GM20431 (cell line): ENCODE measurements around the gene SPTLC3.

Experiments used
- in situ Hi-C: fragments of 300-500 bp; cut with MseI, MboI; formaldehyde crosslinking; loops from one replicate; pipeline ENCODE4 v1.15.0; 2020; ENCODE audit warnings: low sequenced_read_pairs; ENCODE audit not compliant: unreplicated experiment

SPTLC3 gene

GRCh38 chr20:13121840-13122515, 113.2 kb downstream of the SPTLC3 start:
- in situ Hi-C loops, result loop anchor here (25.0 kb wide), 2 partner anchors 160 to 415 kb away; no protein-coding TSS in a partner anchor

DNA sequence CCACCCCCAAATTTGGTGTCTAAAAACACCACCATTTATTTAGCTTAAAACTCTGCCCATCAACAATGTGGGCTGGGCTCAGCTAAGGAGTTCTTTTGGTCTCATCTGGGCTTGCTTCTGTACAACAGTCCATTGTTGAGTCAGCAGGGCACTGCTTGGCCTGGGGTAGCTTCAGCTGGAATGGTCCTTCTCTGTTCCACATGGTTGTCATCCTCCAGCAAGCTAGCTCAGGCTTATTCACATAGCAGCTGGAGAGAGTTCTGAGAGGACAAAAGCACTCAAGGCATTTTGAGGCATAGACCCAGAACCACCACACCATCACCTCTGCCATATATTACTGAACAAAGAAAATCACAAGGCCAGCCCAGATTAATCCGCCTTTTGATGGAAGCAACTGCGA, 116.7 kb downstream of the SPTLC3 start:
- in situ Hi-C loops, result no loop called here

- in situ Hi-C loops, result no loop called here
Observed at GRCh38 chr20:13128173-13128572, 119.4 kb downstream of the SPTLC3 start.

- in situ Hi-C loops, result no loop called here
Observed at GRCh38 chr20:13130061-13130706, 121.4 kb downstream of the SPTLC3 start.

- in situ Hi-C loops, result no loop called here
Observed at GRCh38 chr20:13130707-13131103, 121.9 kb downstream of the SPTLC3 start.

- in situ Hi-C loops, result no loop called here
Observed at GRCh38 chr20:13131688-13132087, 122.9 kb downstream of the SPTLC3 start.

GRCh38 chr20:13139459-13140150, 130.8 kb downstream of the SPTLC3 start:
- in situ Hi-C loops, result no loop called here

- in situ Hi-C loops, result no loop called here
Observed at GRCh38 chr20:13140201-13140600, 131.4 kb downstream of the SPTLC3 start.

DNA sequence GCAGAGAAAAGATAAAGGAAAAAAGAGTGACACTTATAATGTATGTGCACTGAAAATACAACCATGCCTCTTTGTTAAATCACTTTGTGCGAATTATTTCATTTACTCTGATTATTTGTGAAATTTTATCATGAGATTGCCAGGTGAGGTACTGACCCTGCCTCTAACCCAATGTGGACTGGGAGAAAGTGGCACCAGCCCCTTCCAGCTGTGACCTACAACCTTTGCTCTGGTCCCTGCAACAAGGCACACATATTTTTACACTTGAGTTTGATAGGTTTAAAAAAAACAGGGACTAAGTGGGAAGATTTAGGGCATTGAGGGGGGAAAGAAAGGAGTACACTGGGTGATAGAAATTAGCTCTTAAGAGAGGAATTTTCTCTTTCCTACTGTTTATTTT, 132.0 kb downstream of the SPTLC3 start:
- in situ Hi-C loops, result no loop called here

- in situ Hi-C loops, result no loop called here
Observed at GRCh38 chr20:13141546-13141945, 132.8 kb downstream of the SPTLC3 start.

DNA sequence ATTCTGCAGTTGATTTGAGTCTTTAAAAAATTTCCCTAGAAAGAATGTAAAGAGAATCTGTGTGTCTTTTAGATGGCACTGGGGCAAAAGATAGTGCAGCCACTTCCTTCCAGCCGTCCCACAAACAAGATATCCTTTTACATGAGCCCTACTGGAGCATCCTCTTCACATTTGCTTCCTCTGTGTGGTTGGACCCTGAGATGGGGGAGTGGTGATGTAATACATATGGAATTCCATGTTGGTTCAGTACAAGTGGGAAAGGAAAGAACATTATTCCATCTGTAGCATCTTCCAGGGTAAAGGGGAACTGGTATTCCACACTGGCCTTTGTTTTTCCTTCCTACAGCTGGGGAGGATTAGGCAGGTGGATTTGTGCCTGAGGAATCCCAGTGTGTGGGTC, 133.4 kb downstream of the SPTLC3 start:
- in situ Hi-C loops, result no loop called here

DNA sequence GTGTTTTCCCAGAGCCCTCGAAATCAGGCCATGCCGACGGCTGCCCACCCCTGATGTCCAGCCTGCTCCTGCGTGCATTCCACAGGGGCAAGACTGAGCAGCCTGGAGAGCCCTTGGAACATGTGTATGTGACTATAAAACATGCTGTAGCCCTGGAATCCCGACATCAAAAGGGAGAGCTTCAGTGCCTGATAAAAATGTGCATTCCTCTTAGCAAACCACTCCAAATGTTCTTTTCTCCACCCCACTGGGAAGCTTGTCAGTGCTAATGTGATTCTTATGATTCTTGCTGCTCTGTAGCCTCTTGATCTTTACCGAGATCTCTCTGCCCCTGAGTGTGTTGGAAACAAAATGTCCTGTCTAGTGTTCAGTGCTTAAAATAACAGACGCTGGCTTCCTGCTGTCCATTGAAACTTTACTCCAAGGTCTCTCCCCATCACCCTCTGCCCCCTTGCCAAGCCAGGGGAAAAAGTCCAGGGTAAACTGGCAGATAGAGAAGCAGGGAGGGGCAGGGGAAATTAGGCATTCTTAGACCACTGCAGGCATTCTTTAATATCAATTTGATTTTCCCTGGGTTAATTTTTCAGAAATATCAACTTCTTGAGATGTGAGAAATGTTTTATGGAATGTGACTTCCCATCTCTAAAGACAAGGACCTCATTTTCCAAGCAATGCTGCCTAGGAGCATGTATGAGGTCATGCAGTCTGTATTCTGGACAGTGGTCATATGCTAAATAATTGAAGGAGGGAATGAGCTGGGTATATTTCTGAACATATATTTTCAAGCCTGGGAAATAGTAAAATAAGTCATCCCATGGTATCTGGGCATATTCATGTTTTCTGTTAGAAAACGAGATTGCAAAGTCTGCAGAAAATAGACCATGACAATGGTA, 138.5 kb downstream of the SPTLC3 start:
- in situ Hi-C loops, result no loop called here

- in situ Hi-C loops, result no loop called here
Observed at GRCh38 chr20:13147971-13148370, 139.2 kb downstream of the SPTLC3 start.

DNA sequence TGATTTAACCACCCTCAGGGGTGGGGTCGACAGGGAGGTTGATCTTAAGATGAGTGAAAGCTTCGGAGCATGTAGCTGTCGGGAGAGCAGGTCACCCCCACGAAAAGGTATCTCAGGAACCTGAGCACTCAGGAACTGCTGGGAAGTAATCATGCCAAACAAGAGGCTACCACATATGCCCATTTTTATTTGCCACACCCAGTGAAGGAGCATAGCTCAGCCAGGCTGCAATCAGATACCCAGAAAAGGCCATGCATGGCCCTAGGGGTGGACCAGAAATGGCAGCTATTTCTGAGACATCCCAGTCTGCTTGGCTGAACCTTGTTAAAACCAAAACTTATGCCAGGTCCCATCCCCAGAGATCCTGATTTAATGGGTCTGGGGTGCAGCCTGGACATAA, 139.6 kb downstream of the SPTLC3 start:
- in situ Hi-C loops, result no loop called here

DNA sequence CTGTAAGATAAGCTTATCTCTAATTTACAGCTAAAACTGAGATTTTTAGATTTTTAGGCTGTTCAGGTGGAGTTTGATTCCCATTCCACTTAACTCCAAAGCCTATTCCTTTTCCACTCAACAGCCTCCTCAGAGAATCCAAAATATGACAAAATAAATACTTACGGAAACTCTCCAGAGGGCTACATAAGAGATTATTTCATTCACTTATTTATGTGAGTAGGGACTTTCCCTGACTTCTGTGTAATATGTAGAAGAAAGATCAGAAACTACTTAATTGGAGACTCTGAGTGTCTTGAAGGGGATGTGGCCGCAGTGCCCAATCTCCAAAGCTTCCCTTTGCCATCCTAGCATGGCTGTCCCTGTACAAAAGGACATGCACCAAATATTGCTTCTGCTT, 140.2 kb downstream of the SPTLC3 start:
- in situ Hi-C loops, result no loop called here

DNA sequence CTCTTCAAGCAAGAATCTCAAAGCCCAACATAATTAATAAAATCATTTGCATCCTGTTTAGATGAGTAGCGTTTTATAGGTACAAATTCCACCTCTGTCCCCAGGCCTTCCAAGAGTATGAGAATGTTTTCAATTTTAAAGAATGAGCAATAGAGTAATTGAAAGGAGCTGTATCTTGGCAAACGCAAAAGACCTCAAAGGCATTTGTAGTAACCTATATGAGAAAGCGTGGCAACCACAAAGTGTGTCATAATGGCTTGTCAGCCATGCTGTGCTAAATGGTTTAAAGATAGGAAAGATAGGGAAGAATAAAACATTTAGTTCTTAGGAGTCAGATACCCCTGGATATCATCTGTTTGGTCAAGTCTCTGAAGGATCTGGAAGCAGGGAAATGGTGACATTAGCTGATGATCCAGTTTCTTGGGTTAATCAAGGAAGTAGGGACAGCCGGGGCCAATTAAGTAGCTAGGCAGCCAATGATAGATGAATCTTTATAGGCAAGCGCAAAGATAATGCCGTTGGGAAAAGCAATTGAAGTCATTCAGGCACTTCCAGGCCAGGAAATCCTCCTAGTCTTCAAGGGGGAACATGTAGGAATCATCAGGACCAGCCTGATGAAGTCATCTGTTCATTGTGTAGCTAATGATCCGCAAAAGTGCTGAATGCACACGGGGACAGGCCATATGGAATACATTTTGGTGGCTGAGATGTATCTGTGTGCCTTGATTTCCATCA, 140.8 kb downstream of the SPTLC3 start:
- in situ Hi-C loops, result no loop called here

DNA sequence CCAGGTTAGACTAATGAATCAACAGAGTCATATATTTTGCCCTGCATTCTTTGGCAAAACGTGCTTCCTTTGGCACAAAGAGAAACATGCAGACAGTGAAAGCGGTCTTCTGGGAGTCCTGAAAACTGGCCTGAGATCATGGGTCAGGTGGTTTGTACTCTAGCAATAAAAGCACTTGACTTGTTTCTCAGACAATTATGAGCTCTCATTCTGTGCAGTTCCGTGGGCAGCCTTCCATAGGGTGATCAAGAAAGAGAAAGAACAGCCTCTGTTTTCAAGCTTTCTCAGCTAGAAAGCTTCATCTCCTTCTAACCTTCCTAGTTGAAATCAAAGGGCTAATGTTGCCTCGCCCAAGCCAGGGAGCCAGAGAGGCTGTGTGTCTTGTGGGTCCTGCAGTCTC, 149.6 kb downstream of the SPTLC3 start:
- in situ Hi-C loops, result no loop called here

GRCh38 chr20:13159889-13160288, 151.1 kb downstream of the SPTLC3 start:
- in situ Hi-C loops, result no loop called here

DNA sequence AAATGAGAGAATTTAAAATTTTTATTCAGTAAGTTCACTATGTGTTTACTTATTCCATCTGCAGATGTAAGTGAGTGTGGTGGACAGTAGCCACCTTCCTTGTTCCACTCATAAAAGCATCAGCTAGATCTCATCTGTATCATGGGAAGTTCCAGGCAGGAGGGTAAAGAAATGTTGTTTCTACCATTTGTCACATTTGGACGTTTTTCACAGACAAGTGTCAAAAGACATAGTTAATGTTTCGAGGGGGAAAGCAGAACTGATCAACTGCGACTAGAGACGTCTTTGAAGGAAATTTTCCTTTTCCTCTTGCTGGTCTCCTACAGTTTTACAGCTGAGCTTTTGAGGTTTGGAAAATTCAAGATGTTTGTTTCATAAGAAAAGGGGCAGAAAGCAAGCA, 156.4 kb downstream of the SPTLC3 start:
- in situ Hi-C loops, result no loop called here

DNA sequence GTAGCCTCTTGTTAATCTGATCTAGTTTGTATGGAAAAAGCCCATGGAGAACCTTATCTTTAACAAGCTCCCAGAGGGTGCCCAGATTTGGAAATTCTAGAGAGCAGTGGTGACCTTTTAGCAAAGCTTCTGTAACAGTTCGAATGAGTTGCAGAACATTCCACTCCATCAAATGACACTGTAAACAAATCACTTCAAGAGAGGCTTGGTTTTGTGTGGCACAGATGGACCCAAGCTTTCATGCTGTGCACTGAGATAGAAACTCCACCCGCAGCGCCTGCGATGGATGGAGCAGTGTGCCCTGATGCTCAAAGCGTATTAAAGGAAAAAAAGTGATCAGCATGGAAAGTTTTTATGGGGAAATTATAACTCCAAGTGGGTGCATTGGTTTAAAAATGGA, 157.2 kb downstream of the SPTLC3 start:
- in situ Hi-C loops, result no loop called here
